Astrocyte of the cerebellum (primary cell): Measurements from ENCODE around the gene ZNF70.

Source experiments
- DNase-seq: peaks from one replicate; pipeline ENCODE4 v3.0.0-alpha.2; 2011; ENCODE audit warnings: low read depth
- H3K4me3 ChIP-seq: 2 replicates; pipeline ENCODE4 v1.5.1; 2011; ENCODE audit warnings: mild to moderate bottlenecking, low read depth, low read length, moderate library complexity
- in situ Hi-C: cut with HindIII; loops from 2 replicates; pipeline ENCODE4 v1.10.0; 2017; ENCODE audit warnings: low sequenced_read_pairs
- TF ChIP-seq, protein P1 (sequence below): IDR thresholded peaks from 2 replicates; pipeline ENCODE4 v1.5.1; 2012; ENCODE audit warnings: low read length, low read depth, moderate library complexity, mild to moderate bottlenecking; ENCODE audit errors: missing control alignments

The ZNF70 gene

GRCh38 chr22:23783265-23784150 is 32.6 kb upstream of the ZNF70 start:
- no peak overlapping the region for H3K4me3 ChIP-seq
- in situ Hi-C loops = no loop called here
- TF ChIP-seq, protein P1, sequence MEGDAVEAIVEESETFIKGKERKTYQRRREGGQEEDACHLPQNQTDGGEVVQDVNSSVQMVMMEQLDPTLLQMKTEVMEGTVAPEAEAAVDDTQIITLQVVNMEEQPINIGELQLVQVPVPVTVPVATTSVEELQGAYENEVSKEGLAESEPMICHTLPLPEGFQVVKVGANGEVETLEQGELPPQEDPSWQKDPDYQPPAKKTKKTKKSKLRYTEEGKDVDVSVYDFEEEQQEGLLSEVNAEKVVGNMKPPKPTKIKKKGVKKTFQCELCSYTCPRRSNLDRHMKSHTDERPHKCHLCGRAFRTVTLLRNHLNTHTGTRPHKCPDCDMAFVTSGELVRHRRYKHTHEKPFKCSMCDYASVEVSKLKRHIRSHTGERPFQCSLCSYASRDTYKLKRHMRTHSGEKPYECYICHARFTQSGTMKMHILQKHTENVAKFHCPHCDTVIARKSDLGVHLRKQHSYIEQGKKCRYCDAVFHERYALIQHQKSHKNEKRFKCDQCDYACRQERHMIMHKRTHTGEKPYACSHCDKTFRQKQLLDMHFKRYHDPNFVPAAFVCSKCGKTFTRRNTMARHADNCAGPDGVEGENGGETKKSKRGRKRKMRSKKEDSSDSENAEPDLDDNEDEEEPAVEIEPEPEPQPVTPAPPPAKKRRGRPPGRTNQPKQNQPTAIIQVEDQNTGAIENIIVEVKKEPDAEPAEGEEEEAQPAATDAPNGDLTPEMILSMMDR = no peak
- DNase-seq = no peak

GRCh38 chr22:23782703-23783102 is 31.8 kb upstream of the ZNF70 start:
- TF ChIP-seq, protein P1 = no peak
- no peak for DNase-seq
- H3K4me3 ChIP-seq = no peak overlapping the region
- in situ Hi-C loops = no loop called here

- no peak for DNase-seq
- H3K4me3 ChIP-seq = no peak overlapping the region
- in situ Hi-C loops = no loop called here
- TF ChIP-seq, protein P1 = no peak
Observed at GRCh38 chr22:23782252-23782651, 31.3 kb upstream of the ZNF70 start.

GRCh38 chr22:23781511-23782183 is 30.7 kb upstream of the ZNF70 start:
- no peak overlapping the region for H3K4me3 ChIP-seq
- in situ Hi-C loops = no loop called here
- TF ChIP-seq, protein P1 = no peak
- no peak for DNase-seq

- TF ChIP-seq, protein P1 = no peak
- H3K4me3 ChIP-seq = no peak overlapping the region
- in situ Hi-C loops = no loop called here
- no peak for DNase-seq
Observed at GRCh38 chr22:23781065-23781464, 30.2 kb upstream of the ZNF70 start.

DNA sequence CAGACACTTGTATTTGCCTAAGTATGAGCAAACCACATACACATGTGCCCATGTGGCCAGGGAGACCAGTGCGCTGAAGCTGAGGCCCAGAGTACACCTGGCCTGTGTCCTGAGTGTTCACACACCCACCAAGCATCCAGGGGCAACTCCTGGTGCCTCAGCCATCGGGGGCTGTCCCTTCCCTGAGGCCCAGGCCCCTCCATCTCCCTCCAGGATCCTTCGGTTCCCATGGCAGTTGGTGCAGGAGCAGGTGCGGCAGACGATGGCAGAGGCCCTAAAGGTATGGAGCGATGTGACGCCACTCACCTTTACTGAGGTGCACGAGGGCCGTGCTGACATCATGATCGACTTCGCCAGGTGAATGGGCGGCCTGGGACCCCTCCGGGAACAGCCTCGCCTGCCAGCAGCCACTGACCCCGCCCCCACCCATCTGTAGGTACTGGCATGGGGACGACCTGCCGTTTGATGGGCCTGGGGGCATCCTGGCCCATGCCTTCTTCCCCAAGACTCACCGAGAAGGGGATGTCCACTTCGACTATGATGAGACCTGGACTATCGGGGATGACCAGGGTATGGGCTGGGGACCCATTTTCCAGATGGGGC is 29.3 kb upstream of the ZNF70 start:
- TF ChIP-seq, protein P1 = no peak
- in situ Hi-C loops = no loop called here

More for the DNA sequence above, 29.3 kb upstream of the ZNF70 start:
- no peak overlapping the region for H3K4me3 ChIP-seq
- no peak for DNase-seq
